ENCODE results near the gene ARL9.

The ARL9 gene

DNA sequence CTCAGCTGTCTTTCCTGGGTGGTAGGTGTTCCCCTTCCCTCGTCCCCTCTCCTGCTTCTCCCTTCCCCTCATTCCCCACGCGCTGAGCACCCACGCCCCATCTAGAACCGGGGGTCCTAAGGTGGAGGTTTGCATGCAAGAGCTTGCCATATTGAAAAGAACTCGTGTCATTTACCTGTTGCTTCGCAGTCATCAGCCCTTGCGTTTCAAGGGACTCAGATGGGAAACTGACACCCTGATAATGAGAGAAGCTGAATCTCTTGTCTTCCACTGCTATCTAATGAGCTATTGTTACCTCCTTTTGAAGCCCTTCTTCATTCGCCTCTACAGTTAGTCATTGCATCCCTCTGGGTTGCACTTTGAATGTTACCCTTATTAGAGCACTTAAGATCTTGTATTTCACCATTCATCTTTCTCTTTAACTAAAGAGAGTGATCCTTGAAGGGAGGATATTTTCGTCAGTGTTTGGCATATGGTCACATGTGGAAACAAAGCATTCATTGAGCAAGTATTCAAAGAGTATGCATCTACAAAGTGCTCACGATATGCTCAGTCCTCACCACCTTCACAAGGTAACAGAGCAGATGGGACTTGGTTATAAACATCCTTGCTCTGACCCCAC is 25.7 kb downstream of the ARL9 start:
- TF ChIP-seq CTCF (conservative IDR thresholded peaks at IDR 0.05; ENCODE audit: low read depth): no peak
- H3K27ac ChIP-seq: no peak overlapping the region
- ChIA-PET CTCF (interaction anchor here (0.7 to 1.5 kb wide), 2 partner anchors 11 to 13 kb away, joined by 6 to 7 read pairs; no protein-coding TSS in a partner anchor), POLR2A (ENCODE audit: low non-redundant PET) (interaction anchor here (0.6 kb wide), 1 partner anchor 126 kb away, joined by 3 read pairs; no protein-coding TSS in a partner anchor)
- no peak for DNase-seq (ENCODE audit: low spot score)

GRCh38 chr4:56531823-56532222 is 26.2 kb downstream of the ARL9 start:
- H3K27ac ChIP-seq: no peak overlapping the region
- no peak for TF ChIP-seq CTCF (conservative IDR thresholded peaks at IDR 0.05; ENCODE audit: low read depth)
- no peak for DNase-seq (ENCODE audit: low spot score)
- ChIA-PET CTCF (interaction anchor here (1.5 kb wide), 1 partner anchor 12 kb away, joined by 7 read pairs; no protein-coding TSS in a partner anchor), POLR2A (ENCODE audit: low non-redundant PET) (no interaction called here)

- CTCF ChIA-PET: no interaction called here
- POLR2A ChIA-PET (ENCODE audit: low non-redundant PET): no interaction called here
- TF ChIP-seq CTCF (conservative IDR thresholded peaks at IDR 0.05; ENCODE audit: low read depth): no peak
Observed at GRCh38 chr4:56532239-56532638, 26.6 kb downstream of the ARL9 start.

DNA sequence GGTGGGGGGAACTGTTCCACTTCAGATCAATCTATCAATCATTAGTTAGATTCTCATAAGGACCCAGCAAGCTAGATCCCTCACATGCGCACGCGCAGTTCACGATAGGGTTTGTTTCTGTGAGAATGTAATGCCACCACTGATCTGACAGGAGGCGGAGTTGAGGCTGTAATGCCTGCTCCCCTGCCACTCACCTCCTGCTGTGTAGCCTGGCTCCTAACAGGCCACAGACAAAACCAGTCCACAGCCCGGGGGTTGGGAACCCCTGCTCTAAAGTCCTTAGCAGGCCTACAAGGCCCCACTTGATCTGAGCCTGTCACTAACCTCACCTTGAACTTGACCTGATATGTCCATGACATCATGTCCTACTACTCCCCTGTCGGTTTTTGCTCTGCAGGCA is 30.3 kb downstream of the ARL9 start:
- POLR2A ChIA-PET (ENCODE audit: low non-redundant PET): no interaction called here
- CTCF ChIA-PET: interaction anchor here (0.6 to 0.7 kb wide), 2 partner anchors 317 to 1992 kb away, joined by 3 to 7 read pairs; no protein-coding TSS in a partner anchor
- no peak for TF ChIP-seq CTCF (conservative IDR thresholded peaks at IDR 0.05; ENCODE audit: low read depth)
- H3K27ac ChIP-seq: no peak overlapping the region
- DNase-seq (ENCODE audit: low spot score): no peak

More at GRCh38 chr4:56532239-56532638, 26.6 kb downstream of the ARL9 start:
- no peak overlapping the region for H3K27ac ChIP-seq
- DNase-seq (ENCODE audit: low spot score): no peak

DNA sequence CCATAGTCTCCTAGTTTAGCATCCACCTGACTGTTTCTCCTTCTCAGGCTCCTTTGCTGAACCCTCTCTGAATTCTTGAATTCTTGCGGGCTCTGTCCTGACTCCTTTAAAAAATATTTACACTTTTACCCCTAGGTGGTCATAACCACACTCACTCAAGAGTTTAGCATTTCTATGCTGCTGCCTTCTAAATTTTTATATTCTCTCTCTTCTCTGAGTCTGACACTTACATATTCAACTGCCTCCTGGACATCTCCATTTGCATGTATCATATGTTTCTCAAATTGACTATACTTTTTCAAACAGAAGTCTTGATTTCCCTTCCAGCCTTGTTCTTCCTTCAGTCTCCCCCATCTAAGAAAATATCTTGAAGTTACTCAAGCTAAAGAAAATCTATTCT is 31.6 kb downstream of the ARL9 start:
- CTCF ChIA-PET: no interaction called here
- no peak for DNase-seq (ENCODE audit: low spot score)
- no peak overlapping the region for H3K27ac ChIP-seq
- POLR2A ChIA-PET (ENCODE audit: low non-redundant PET): interaction anchor here (0.6 kb wide), 1 partner anchor 14 kb away, joined by 3 read pairs; no protein-coding TSS in a partner anchor
- TF ChIP-seq CTCF (conservative IDR thresholded peaks at IDR 0.05; ENCODE audit: low read depth): no peak

DNA sequence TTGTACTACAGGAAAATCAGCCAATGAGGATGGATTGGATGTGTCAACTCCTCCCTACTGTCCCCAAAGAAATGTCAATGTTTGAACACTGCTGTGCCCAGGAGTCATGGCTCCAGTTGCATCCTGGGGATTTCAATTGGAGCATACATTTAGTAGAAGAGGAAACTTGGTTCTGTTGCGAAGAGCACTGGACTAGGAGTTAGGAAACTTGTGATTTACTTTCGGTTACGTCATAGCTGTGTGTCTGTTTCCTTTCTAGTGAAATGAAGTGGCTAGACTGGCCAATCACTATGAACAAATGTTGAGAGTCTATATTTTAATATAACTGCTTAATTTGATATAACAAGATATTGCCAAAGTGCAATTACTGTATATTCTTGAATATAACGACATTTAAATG is 35.2 kb downstream of the ARL9 start:
- no peak overlapping the region for H3K27ac ChIP-seq
- DNase-seq (ENCODE audit: low spot score): no peak
- POLR2A ChIA-PET (ENCODE audit: low non-redundant PET): no interaction called here
- CTCF ChIA-PET: interaction anchor here (0.6 kb wide), 1 partner anchor 14 kb away, joined by 3 read pairs; no protein-coding TSS in a partner anchor
- no peak for TF ChIP-seq CTCF (conservative IDR thresholded peaks at IDR 0.05; ENCODE audit: low read depth)

All from RWPE1 (cell line).